ENCODE measurements around the gene OSTM1.

The OSTM1 gene

DNA sequence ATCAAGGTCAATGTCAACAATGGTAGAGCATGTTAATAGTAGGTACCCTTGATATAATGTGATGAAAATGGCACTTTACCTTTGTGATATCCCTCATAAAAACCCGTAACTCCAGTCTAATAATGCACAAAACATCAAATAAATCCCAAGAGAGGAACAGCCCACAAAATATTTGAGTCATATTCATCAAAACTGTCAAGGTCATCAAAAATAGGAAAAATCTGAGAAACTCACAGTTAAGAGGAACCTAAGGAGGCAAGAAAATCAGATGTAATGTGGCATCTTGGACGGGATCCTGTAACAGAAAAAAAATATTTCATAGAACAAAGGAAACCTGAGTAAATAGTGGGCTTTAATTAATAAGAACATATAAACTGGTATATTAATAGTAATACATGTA, 25.5 kb upstream of the OSTM1 start:
- no peak for DNase-seq (ENCODE audit: low read depth in 3 of 3)

DNA sequence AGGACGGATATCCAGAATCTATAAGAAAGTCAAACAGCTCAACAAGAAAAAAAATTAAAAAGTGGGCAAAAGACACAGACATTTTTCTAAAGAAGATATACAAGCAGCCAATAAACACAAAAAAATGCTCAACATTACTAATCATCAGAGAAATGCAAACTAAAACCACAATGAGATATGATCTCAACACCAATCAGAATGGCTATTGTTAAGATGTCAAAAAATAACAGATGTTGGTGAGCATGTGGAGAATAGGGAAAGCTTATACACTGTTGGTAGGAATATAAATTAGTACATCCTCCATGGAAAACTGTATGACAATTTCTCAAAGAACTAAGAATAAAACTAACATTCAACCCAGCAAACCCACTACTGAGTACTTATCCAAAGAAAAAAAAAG, 23.3 kb upstream of the OSTM1 start:
- no peak for DNase-seq (ENCODE audit: low read depth in 3 of 3)

DNA sequence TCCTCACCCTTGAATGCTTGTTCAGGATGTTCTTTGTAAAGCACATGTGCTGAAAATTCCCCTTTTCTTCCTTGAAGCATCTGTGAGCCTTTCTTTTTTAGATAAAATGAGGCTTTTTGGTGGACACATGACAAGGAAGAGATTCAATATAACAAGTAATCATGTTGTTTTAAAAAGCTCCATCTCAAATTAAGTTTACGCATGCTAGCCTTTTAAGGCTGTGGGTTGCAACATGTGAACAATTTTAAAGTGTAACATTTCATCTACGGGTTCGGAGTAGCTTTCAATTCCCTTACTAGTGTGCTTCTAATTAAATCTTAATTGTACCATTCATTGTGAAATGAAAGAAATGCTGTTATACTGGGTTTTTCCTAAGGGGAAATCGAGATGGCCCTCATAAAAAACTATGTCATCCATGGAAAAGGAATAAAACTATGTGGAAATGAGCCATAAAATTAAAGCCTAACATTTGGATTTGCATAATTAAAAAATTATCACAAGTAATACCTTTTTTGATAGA, 19.3 kb upstream of the OSTM1 start:
- DNase-seq (ENCODE audit: low read depth in 3 of 3), result no peak

DNA sequence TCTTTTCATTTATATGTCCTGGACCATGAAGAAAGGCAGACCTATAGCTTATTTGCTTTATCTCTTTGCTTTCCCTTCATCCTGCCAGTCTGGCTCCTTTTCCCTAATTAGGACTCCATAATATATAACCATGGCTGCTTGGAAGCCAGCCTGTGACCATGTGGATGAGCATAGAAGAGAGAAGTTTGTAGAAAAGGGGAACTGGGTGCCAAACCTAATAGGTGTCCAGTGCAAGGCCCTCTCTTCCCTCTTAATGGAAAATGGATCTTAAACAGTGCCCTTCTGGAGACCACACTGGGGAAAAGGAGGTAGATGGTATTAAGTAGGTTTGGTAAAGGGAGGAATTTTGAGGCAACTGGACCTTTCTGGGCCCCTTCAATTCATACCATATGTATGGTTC, 16.7 kb upstream of the OSTM1 start:
- DNase-seq (ENCODE audit: low read depth in 3 of 3), result no peak

DNA sequence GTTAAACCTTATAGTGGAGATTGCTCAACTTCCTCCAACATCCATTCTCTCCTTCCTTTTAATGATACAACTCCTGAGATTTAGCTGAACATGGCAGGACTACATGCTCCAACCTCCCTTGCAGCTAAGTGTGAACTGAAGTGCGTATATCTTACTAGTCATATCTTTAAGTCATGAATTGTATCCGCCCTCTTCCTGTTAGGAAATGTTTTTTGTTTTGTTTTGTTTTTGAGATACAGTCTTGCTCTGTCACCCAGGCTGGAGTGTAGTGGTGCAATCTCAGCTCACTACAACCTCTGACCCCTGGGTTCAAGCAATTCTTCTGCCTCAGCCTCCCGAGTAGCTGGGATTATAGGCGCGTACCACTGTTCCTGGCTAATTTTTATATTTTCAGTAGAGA, 8.8 kb upstream of the OSTM1 start:
- no peak for DNase-seq (ENCODE audit: low read depth in 3 of 3)

DNA sequence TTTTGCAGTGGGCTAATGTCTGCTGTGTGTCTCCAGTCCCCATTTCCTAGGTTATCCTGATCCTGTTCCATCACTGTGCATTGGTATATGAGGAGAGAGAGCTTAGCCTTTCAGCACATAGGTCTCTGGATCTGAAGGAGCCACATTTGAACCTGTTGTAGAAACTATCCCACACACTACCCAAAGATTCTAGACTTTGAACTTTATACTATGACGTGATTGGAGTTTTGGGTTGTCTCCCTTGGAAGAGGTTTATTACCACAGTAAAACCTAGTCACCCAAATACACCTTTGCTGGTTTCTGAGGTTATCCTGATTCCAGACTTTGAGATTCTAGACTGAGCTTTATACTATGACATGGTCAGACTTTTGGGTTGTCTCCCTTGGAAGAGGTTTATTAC, 8.0 kb upstream of the OSTM1 start:
- DNase-seq (ENCODE audit: low read depth in 3 of 3), result no peak

DNA sequence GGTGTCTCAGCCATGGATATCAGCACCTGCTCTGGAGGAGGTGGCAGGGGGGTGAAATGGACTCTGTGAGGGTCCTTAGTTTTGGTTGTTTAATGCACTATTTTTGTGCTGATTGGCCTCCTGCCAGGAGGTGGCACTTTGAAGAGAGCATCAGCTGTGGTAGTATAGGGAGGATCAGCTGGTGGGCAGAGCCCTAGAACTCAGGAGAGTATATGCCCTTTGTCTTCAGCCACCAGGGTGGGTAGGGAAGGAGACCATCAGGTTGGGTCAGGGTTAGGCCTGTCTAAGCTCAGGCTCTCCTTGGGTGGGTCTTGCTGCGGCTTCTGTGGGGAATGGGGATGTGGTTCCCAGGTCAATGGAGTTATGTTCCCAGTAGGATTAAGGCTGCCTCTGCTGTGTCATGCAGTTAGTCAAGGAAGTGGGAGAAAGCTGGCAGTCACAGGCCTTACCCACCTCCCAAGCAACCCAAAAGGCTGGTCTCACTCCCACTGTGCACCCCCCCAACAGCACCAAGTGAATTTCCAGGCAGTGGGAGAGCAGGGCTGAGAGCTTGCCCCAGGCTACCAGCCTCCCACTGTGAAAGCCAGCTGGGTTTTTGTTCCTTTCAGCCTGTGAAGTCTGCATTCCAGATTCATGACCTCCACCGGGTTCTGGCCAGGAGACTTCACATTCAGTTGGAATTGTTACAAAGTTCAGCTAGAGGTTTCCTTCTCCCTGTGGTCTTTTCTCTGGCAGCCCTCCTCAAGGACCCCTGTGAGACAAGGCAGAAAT, 5.7 kb upstream of the OSTM1 start:
- no peak for DNase-seq (ENCODE audit: low read depth in 3 of 3)

DNA sequence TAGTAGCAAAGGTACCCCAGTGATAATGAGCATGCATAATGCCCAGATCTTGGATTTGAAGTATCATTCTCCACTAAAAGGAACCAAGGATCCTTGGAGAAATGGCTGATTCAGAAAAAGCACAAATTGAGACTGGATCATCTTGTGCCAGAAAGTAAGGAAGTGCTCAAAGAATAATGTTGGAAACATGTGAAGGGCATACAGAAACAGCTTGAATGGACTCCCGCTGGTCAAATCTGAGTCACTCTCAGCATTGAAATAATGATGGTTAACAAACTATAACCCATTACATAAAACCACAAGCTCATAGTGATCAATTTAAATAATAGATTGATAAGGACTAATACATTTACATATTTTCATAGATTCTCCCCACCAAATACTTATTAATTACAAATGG, 3.6 kb upstream of the OSTM1 start:
- no peak for DNase-seq (ENCODE audit: low read depth in 3 of 3)

DNA sequence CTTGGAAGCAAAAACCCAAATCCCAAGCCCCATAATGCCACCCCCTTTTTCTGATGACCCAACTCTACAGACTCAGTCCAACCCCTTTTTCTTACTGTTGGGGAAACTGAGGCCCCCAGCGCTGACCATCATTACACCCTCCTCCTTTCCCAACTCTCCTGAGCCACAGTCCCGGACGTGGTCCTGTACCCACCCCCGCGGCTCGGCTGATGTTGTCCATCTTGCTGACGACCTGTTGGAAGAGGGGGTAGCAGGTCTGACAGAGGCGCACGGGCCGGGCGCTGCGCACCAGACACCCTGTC, 533 bp downstream of the OSTM1 start:
- peak in 1 of 3 donors; percentile 21 for DNase-seq (ENCODE audit: low read depth in 3 of 3)

DNA sequence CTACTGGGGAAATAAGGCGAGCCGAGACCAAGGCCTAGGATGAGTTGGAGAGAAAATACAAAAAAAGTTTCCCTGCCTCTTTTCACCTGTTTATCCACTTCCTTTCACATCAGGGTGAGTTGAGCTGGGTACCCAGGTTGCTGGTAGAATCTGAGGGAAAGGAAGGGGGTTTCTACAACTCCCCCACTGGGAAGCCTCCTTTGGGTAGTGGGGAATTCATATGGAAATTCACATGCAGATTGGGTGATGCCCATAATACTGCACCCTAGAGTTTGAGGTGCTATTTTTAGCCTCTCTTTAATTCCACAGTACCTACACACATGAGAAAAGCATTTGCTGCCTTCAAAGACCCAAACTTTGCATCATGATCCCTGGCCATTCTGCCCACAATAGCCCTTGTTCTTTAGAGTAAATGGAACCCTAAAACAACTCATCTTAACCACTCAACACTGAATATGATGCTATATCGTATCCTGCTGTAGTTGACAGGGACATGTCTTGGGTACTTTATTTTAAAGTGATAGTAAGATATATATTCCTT, 2.7 kb downstream of the OSTM1 start:
- no peak for DNase-seq (ENCODE audit: low read depth in 3 of 3)

DNA sequence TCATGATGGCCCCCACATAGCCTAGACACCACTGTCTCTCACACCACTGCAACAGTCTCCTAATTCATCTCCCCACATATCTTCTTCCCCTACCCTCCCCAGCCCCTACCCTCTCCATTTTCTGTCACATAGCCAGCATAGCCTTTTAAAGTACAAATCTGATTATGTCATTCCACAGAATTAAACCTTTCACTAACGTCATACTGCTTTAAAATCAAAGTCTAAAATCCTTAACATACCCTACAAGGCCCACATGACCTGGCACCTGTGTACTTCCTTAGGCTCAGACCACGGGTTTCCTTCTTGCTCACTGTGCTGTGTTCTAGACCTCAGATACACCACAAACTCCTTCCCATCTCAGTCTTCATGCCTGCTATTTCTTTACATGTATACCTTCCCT, 5.9 kb downstream of the OSTM1 start:
- DNase-seq (ENCODE audit: low read depth in 3 of 3), result peak in 1 of 3 donors; percentile 4

DNA sequence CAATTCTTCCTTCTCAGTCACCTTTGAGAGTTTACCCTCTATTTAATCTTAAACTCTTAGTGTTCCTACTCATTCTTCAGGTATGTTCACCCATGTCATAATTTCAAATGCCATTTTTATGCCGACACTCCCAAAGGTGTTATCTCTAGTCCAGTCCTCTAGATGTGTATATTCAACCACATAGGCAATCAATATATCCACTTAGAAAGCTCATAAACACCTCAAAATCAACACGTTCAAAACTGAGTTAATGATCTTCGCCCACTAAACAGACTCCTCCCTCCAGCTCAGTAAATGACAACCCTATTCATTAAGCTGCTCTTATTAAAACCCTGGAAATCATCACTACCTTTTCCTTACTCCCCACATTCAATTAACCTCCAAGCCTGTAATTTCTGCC, 6.4 kb downstream of the OSTM1 start:
- no peak for DNase-seq (ENCODE audit: low read depth in 3 of 3)

DNA sequence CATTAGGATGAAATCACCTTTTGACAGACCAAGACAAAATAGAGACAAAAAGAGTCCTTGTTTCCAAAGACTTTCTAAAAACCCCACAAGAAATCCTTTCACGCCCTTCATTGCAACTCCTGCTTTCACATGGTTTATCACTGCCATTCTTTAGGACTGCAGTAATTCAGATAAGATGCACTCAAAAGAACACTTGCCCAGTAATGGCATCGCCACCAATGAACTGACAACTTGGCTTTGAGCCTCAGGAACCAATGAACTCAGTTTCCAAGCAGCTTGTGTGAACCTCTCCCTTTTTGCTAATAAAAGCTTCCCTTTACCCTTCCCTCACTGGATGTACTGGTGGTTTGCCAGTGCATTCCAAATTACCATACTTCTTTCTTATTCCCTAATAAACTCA, 21.8 kb downstream of the OSTM1 start:
- DNase-seq (ENCODE audit: low read depth in 3 of 3), result no peak

DNA sequence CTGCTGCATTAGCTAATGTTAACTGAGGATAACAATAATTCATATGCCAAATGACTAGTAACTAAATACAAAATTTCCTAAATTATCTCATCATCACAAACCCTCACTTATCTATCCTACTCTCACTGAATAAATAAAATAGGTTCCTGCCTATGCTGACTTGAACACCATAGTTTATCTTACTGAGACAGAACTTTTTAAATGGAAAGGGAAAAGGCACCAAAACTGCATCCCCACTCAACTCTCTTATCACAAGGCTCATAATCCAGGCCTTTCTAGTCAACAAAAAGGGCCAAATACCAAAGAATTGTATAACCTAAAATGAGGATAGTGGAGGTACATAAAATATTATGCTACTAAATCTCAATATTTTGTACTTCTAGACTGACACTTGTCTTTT, 23.1 kb downstream of the OSTM1 start:
- DNase-seq (ENCODE audit: low read depth in 3 of 3), result no peak

DNA sequence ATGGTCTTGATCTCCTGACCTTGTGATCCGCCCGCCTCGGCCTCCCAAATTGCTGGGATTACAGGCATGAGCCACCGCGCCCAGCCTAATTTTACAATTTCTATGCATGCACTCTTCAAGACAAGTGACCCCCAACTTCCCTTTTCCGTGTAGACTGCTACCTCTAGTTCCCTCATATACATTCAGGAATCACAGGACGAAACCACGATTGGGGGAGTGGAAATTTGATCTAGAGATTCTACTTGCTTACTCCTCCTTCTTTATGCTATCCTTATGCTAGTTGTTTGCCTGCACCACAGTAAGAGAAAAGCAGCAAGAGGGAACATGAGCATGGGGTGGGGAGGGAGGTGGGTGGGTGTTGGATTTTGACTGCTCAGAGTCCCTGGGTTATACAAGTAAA, 34.9 kb downstream of the OSTM1 start:
- DNase-seq (ENCODE audit: low read depth in 3 of 3), result no peak

DNA sequence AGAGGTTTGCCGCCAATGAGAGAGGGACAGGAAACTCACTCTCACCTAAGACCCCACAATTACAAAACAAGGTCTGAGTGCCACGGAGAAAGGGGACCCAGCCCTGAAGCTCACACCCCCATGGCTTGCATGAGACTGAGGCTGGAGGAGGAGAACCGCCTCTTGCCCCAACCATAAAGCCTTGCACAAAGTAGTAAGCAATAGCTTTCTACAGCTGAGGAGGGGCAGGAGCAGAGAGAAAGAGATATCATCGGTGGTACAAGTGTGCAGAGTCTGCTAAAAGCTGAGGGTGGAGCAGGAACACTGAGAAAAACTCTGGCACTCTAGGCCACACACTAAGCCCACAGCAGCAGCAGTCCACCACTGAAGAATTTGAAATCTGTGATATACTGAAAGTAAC, 37.7 kb downstream of the OSTM1 start:
- no peak for DNase-seq (ENCODE audit: low read depth in 3 of 3)

DNA sequence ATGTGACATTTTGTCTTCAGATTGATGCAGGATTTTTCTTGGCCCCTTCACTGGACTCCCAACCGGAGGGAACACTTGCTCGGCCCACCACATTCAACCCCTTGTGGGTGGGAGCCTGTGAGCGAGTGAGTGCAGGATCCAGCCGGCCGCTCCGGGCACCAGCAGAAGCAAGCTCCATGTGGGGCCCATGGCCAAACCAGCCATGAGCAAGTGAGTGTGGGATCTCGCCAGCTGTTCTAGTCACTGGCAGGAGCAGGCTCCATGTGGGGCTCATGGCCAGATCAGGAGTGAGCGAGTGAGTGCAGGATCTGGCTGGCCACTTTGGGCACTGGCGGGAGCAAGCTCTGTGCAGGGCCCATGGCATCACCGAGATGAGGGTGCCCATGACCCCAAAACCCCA, 42.6 kb downstream of the OSTM1 start:
- no peak for DNase-seq (ENCODE audit: low read depth in 3 of 3)

DNA sequence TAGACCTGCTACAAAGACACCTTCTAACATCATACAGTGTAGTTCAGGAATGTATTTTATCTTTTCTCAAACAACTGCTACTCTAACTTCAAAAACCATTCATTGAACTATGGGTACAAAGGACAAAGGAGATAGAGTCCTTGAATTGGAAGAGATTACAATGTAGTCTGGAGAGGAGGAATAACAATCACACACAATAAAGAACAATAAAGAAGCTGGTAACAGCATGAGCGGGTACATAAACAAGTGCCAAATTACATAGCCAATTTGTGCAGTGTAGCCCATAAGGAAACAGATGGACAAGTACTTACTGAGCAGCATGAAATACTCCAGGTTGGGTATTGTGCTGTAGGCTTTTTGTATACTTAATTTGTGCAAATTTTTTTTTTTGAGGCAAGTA, 44.3 kb downstream of the OSTM1 start:
- DNase-seq (ENCODE audit: low read depth in 3 of 3), result no peak

DNA sequence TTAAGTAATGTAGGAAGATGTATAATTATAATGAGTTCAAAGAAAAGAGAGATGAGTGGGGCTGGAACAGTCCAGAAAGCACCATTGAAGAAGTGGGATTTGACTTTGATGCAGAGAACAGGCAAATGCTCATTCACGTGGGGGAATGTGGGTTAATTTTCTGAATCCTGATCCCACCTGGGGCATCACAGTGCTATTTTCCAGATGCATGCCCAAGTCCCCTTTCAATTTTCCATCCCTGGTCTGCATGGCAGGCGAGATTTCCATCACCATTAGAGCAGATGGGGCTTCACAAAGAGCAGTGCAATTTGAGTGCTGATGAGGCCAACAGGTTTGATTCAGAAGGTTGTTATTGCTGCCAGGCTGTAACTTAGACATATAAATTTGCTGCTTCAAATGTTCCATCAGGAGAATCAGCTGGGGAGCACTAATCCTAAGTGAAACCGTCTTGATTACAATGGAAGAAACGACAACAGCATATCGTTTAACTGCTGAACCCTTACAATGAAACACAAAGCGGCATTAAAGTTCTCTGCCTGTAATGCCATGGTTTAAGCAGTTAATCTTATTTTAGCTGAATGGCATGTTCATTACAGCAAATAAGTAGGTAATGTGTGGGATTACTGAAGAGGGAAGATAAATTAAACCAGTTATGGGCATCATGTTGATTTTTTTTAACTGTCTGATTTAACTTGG, 45.2 kb downstream of the OSTM1 start:
- DNase-seq (ENCODE audit: low read depth in 3 of 3), result no peak

DNA sequence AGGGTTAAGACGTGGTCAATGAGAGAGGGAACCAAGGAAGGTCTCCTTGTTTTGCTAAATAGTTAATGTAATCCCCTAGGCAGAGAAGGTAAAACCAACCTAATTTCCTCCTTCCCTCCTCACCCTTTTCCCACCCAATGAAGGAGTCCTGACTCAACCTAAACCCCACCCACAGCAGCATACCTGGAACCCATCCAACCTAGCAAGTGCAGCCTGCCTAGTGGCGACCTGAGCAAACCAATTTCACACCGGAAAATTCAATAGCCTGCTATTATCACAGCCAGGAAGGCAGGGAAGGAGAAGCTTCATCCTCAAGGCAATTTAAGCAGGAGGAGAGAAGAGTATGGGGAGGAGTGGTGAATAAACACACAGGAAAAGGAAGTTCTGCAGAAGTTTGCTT, 46.9 kb downstream of the OSTM1 start:
- DNase-seq (ENCODE audit: low read depth in 3 of 3), result no peak

DNA sequence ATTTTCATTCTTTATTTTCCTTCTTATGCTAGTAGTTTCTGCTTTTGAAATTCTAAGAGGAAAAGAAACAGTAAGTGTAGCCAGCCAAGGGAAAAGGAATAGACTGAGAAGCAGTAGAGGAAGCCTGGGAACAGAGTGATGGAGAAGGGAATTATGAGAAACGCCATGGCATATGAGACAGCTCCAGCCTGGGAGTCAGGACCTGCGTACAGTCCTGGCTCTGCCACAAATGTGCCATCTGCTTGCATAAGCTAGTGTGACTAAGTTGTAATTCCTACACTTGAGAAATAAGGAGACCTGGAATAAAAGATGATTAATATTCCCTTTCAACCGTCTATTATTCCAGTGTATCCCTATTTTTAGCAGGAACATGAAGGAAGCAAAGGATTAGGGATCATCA, 47.5 kb downstream of the OSTM1 start:
- DNase-seq (ENCODE audit: low read depth in 3 of 3), result no peak

DNA sequence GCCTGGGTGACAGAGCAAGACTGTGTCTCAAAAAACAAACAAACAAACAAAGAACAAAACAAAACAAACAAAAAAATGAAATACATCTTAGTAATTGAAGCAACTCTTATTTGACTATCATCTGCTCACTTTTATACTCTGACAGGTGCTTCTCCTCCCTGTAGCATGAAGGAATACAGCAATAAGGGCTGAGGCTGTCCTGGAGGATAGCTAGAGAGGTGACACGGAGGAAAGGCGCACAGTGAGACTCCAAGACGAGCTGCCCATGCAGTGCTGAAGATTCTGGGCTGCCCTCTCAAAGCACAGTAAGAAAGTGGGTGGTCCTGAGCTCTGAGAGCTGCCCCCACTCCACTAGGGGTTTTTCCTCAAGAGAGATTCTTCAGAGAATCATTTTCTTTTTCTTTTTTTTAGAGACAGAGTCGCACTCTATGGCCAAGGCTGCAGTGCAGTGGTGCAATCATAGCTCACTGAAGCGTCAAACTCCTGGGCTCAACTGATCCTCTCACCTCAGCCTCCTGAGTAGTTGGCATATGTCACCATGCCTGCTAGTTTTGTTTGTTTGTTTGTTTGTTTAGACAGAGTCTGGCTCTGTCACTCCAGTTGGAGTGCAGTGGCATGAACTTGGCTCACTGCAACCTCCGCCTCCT, 50.0 kb downstream of the OSTM1 start:
- no peak for DNase-seq (ENCODE audit: low read depth in 3 of 3)
